Stomach (tissue), 9 donors: ENCODE results near the gene RIN3. TPM values are rescaled to one million over a fixed set of nuclear protein-coding genes. Genes with fewer than 3 reads are reported as not detected.

Experiments
- DNase-seq, 2 donors: peaks; one replicate each; pipeline versions ENCODE4 v3.0.0 to v3.0.0-alpha.2; 2013 to 2019
- H3K27ac ChIP-seq, 5 donors: fragments of 200-600 bp in 4 of 5; sonication (generic) in 4 of 5; one replicate each; pipeline ENCODE4 v1.5.1; 2013 to 2019; ENCODE audit warnings: mild to moderate bottlenecking in 1 of 5, moderate library complexity in 1 of 5
- H3K27me3 ChIP-seq, 3 donors: fragments of 200-600 bp; sonication (generic); one replicate each; pipeline ENCODE4 v1.5.1; 2017 to 2019; ENCODE audit warnings: mixed run types in 1 of 3
- H3K36me3 ChIP-seq, 4 donors: fragments of 200-600 bp; sonication (generic); 1 replicate in 3 of 4; 2 replicates in 1 of 4; pipeline ENCODE4 v1.5.1; 2016 to 2019
- H3K4me1 ChIP-seq, 4 donors: fragments of 200-600 bp; sonication (generic); one replicate each; pipeline ENCODE4 v1.5.1; 2016 to 2019
- H3K4me3 ChIP-seq, 4 donors: fragments of 200-600 bp; sonication (generic) in 3 of 4; one replicate each; pipeline ENCODE4 v1.5.1; 2016 to 2019; ENCODE audit warnings: mild to moderate bottlenecking in 1 of 4
- H3K9me3 ChIP-seq, 4 donors: fragments of 200-600 bp; sonication (generic); one replicate each; pipeline ENCODE4 v1.5.1; 2016 to 2019
- EP300 ChIP-seq: sonication (generic); formaldehyde crosslinking; IDR thresholded peaks from one replicate; pipeline ENCODE4 v1.6.1; 2017; ENCODE audit warnings: antibody characterized with exemption
- POLR2A ChIP-seq, 4 donors: fragments of 450-650 bp; IDR thresholded peaks; one replicate each; pipeline ENCODE4 v1.6.1; 2016; ENCODE audit warnings: antibody characterized with exemption in 4 of 4, control low read depth in 2 of 4, mild to moderate bottlenecking in 1 of 4, moderate library complexity in 1 of 4
- POLR2AphosphoS5 ChIP-seq, 3 donors: sonication (generic); formaldehyde crosslinking; IDR thresholded peaks; one replicate each; pipeline ENCODE4 v1.6.1; 2016; ENCODE audit warnings: antibody characterized with exemption in 3 of 3
- WGBS, 5 donors: extraction: QIAGEN DNeasy Blood & Tissue Kit in 3 of 5; methylation state at CpG; one replicate each; pipeline versions ENCODE4 v1.1.5 to v1.1.7; 2013 to 2018; 5-methylcytosine and 5-hydroxymethylcytosine counted together
- intact Hi-C: fragments of 100-400 bp; cut with DNase I; formaldehyde crosslinking; loops from one replicate; pipeline ENCODE4 v1.15.1; 2023; ENCODE audit warnings: low total_unique reads
- polyA plus RNA-seq, 3 donors: library from polyadenylated mRNA; stranded (reverse); fragments of 200-250 nt; gene quantifications; one replicate each; pipeline ENCODE4 v1.2.3, GENCODE V29; 2013
- total RNA-seq, 5 donors: library from RNA; depleted of rRNA; stranded (reverse); fragments of >200 nt; gene quantifications; one replicate each; pipeline versions ENCODE4 v1.1.0 to v1.2.3, GENCODE V29; 2014 to 2016
- TF ChIP-seq, protein P1 (sequence below), 7 experiments: fragments of 450-650 bp in 4 of 7; fragments of 200-600 bp in 3 of 7; sonication (generic) in 3 of 7; IDR thresholded peaks; one replicate each; pipeline ENCODE4 v1.5.1; 2016 to 2019; ENCODE audit warnings: antibody characterized with exemption in 7 of 7, control low read depth in 2 of 7, mild to moderate bottlenecking in 1 of 7
- donor health status: healthy with polysubstance abuse.
- donor health status: Bipolar disorder and iron deficiency.
- donor health status: healthy.

RIN3 gene
- total and polyA plus RNA-seq, 8 donors, result 5.0 to 47.8 (median 8.0) TPM

DNA sequence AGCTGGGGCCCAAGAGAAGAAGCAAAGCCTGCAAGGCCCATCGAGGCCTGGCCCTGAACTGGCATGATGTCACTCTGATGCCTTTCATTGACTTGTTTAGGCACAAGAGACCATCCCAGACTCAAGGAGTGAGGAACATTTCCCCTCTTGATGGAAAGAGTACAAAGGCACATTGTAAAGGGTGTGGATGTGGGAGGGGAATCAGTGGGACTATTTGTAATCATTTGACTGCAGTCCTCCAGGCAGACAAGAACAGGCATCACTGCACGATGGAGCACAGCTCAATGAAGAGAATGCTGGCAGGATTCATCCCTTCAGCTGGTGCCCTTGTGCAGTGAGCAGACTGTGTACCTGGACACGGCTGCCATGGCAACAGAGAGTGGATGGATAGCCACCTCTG lies 147.0 kb downstream of the RIN3 start:
- DNase-seq, result no peak
- H3K4me3 ChIP-seq, result no peak overlapping the region
- H3K36me3 ChIP-seq, result peaks cover 0 to 54% (median 36%) of the 10 kb centered on the region in 4 donors
- 78 to 89% (median 80%) methylated on average over 3 of the region's 3 CpGs for WGBS, 5 donors
- no peaks in the 10 kb centered on the region for H3K27me3 ChIP-seq
- H3K9me3 ChIP-seq, result no peaks in the 10 kb centered on the region
- TF ChIP-seq, protein P1, sequence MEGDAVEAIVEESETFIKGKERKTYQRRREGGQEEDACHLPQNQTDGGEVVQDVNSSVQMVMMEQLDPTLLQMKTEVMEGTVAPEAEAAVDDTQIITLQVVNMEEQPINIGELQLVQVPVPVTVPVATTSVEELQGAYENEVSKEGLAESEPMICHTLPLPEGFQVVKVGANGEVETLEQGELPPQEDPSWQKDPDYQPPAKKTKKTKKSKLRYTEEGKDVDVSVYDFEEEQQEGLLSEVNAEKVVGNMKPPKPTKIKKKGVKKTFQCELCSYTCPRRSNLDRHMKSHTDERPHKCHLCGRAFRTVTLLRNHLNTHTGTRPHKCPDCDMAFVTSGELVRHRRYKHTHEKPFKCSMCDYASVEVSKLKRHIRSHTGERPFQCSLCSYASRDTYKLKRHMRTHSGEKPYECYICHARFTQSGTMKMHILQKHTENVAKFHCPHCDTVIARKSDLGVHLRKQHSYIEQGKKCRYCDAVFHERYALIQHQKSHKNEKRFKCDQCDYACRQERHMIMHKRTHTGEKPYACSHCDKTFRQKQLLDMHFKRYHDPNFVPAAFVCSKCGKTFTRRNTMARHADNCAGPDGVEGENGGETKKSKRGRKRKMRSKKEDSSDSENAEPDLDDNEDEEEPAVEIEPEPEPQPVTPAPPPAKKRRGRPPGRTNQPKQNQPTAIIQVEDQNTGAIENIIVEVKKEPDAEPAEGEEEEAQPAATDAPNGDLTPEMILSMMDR (IDR thresholded peaks at IDR 0.05), result no peak
- TF ChIP-seq EP300, result no peak
- intact Hi-C loops, result no loop called here
- peak overlapping the region in 4 of 5 donors; percentile 68 to 85 (median 83) for H3K27ac ChIP-seq
- peaks cover 0 to 40% (median 0%) of the 10 kb centered on the region in 4 donors for H3K4me1 ChIP-seq

DNA sequence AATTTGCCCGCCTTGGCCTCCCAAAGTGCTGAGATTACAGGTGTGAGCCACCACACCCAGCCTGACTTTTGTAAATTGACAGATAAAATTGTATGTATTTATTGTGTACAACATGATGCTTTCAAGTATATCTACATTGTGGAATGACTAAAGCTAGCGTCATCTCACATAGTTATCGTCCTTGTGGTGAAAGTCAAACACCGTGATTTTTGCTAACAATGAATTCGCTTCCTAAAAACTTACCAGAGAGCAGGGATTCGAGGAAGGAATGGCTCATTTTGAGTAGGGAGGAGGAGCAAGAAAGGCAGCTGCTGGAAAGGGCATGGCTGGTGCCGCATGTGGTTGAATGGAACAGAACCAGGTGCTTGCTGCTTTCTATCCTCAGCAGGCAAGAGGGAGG lies 149.5 kb downstream of the RIN3 start:
- Histone ChIP-seq H3K36me3 (peaks cover 0 to 69% (median 42%) of the 10 kb centered on the region in 4 donors), H3K27ac (no peak overlapping the region), H3K4me1 (peaks cover 0 to 25% (median 0%) of the 10 kb centered on the region in 4 donors), H3K27me3 (no peaks in the 10 kb centered on the region), H3K4me3 (no peak overlapping the region), H3K9me3 (no peaks in the 10 kb centered on the region)
- DNase-seq, result no peak
- 84 to 94% (median 85%) methylated on average over 7 of the region's 7 CpGs for WGBS, 5 donors
- TF ChIP-seq POLR2AphosphoS5 (IDR thresholded peaks at IDR 0.05) (no peak), POLR2A (IDR thresholded peaks at IDR 0.05) (no peak), EP300 (no peak)
- TF ChIP-seq, protein P1 (IDR thresholded peaks at IDR 0.05), result no peak
- intact Hi-C loops, result no loop called here

DNA sequence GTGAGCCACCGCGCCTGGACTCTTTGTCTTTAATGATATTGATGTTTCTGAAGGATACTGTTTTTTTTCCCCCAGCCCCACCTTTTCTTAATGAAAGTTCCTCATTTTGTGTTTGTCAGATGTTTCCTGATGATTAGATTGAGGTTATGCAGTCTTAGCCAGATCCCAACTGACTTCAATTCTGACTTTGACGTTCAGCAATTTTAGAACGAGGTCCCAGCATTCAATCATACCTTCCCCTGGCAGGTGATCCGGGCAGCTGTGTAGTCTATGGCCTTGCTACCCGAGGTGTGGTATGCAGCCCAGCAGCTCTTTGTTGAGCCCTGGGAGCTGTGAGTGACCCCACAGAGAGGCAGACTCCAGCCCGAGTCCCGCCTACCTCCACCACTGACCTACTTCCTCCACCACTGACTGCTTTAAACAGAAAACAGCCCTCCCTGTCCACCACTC lies 152.1 kb downstream of the RIN3 start:
- H3K4me1 ChIP-seq, result peaks cover 0 to 20% (median 7%) of the 10 kb centered on the region in 4 donors
- H3K9me3 ChIP-seq, result no peaks in the 10 kb centered on the region
- H3K4me3 ChIP-seq, result no peak overlapping the region
- WGBS, 5 donors, result 41 to 61% (median 57%) methylated on average over 8 of the region's 8 CpGs
- no peak for DNase-seq
- TF ChIP-seq, protein P1 (IDR thresholded peaks at IDR 0.05), result no peak
- TF ChIP-seq POLR2AphosphoS5 (IDR thresholded peaks at IDR 0.05) (no peak), EP300 (no peak), POLR2A (IDR thresholded peaks at IDR 0.05) (no peak)
- peaks cover 0 to 52% (median 29%) of the 10 kb centered on the region in 4 donors for H3K36me3 ChIP-seq
- no peaks in the 10 kb centered on the region for H3K27me3 ChIP-seq
- intact Hi-C loops, result no loop called here
- peak overlapping the region in 4 of 5 donors; percentile 17 to 64 (median 49) for H3K27ac ChIP-seq

DNA sequence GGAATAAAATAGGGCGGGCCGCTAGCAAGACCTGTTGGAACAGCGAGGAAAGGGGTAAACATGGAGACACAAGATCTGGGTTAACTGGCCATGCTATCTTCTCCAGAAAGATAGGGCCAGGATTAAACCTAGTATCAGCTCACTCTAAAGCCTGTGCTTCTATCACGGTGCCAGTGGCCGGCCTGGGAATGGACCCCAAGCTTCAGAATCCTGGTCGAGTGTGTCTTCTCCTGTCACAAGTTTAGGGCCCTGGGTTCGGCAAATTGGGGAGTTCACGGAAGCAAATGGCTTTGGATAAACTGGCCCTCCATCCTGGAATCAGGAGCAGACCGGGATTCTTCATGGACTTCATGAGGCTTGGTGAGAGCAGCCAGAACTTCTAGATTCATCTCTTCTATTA lies 152.7 kb downstream of the RIN3 start:
- Histone ChIP-seq H3K4me3 (no peak overlapping the region), H3K36me3 (peaks cover 0 to 46% (median 26%) of the 10 kb centered on the region in 4 donors), H3K27me3 (no peaks in the 10 kb centered on the region), H3K9me3 (no peaks in the 10 kb centered on the region), H3K4me1 (peaks cover 0 to 18% (median 7%) of the 10 kb centered on the region in 4 donors), H3K27ac (peak overlapping the region in 4 of 5 donors; percentile 17 to 64 (median 49))
- intact Hi-C loops, result no loop called here
- no peak for DNase-seq
- TF ChIP-seq, protein P1 (IDR thresholded peaks at IDR 0.05), result no peak
- TF ChIP-seq POLR2A (IDR thresholded peaks at IDR 0.05) (no peak), POLR2AphosphoS5 (IDR thresholded peaks at IDR 0.05) (no peak), EP300 (no peak)
- 89 to 95% (median 92%) methylated on average over 8 to 9 of the region's 9 CpGs for WGBS, 5 donors
